Testis (tissue), 3 donors: ENCODE data around the gene RBMS2. TPM values are rescaled to one million over a fixed set of nuclear protein-coding genes. Genes with fewer than 3 reads are reported as not detected.
"Not testable (repeated sequence)": the region's sequence is repeated elsewhere in the genome, so short reads cannot be mapped to it uniquely, and the experiment has no call there.

Experiments
- DNase-seq: peaks from one replicate; pipeline ENCODE4 v3.0.0-alpha.2; 2019
- H3K27ac ChIP-seq, 2 donors: fragments of 200-600 bp; sonication (generic); one replicate each; pipeline ENCODE4 v1.5.1; 2019
- H3K27me3 ChIP-seq: fragments of 200-600 bp; sonication (generic); one replicate; pipeline ENCODE4 v1.5.1; 2019
- H3K36me3 ChIP-seq: fragments of 200-600 bp; sonication (generic); one replicate; pipeline ENCODE4 v1.5.1; 2017; ENCODE audit warnings: low read depth; ENCODE audit errors: missing control alignments
- H3K4me1 ChIP-seq: fragments of 200-600 bp; sonication (generic); one replicate; pipeline ENCODE4 v1.5.1; 2019
- H3K4me3 ChIP-seq, 2 donors: fragments of 200-600 bp; sonication (generic); one replicate each; pipeline ENCODE4 v1.5.1; 2017 to 2019
- H3K9me3 ChIP-seq: fragments of 200-600 bp; sonication (generic); one replicate; pipeline ENCODE4 v1.5.1; 2017
- CTCF ChIP-seq, 3 experiments: fragments of 450-650 bp in 2 of 3; fragments of 200-600 bp in 1 of 3; sonication (generic) in 1 of 3; IDR thresholded peaks; one replicate each; pipeline ENCODE4 v1.5.1; 2016 to 2019; ENCODE audit warnings: antibody characterized with exemption in 3 of 3, mild to moderate bottlenecking in 2 of 3, moderate library complexity in 1 of 3
- POLR2A ChIP-seq: fragments of 450-650 bp; IDR thresholded peaks from one replicate; pipeline ENCODE4 v1.6.1; 2017; ENCODE audit warnings: antibody characterized with exemption, mild to moderate bottlenecking, moderate library complexity
- WGBS, 2 donors: methylation state at CpG; one replicate each; pipeline ENCODE4 v1.1.5; 2018; 5-methylcytosine and 5-hydroxymethylcytosine counted together
- intact Hi-C: fragments of 100-400 bp; cut with DNase I; formaldehyde crosslinking; loops from one replicate; pipeline ENCODE4 v1.15.1; 2023; ENCODE audit warnings: low total_unique reads
- polyA plus RNA-seq: library from polyadenylated mRNA; stranded (reverse); fragments of 350-450 nt; fragmentation: Illumina TruSeq; extraction: RNeasy Lipid Tissue Mini Kit (QIAGEN cat#74804); gene quantifications from one replicate; pipeline ENCODE4 v1.2.3, GENCODE V29; 2014; ENCODE audit warnings: low read depth, low replicate concordance; ENCODE audit not compliant: insufficient read depth
- total RNA-seq, 2 donors: library from RNA; depleted of rRNA; stranded (reverse); fragments of >200 nt; gene quantifications; one replicate each; pipeline ENCODE4 v1.2.3, GENCODE V29; 2016

The RBMS2 gene
- total and polyA plus RNA-seq, 3 donors from 2014 or later: 12.8 to 15.8 (median 12.8) TPM

GRCh38 chr12:56499879-56500278 is 21.7 kb upstream of the RBMS2 start:
- intact Hi-C loops, DNase-seq: not testable (repeated sequence)
- WGBS, 2 donors: 61 to 68% methylated on average over 13 of the region's 13 CpGs

GRCh38 chr12:56510786-56511185 is 10.8 kb upstream of the RBMS2 start:
- Histone ChIP-seq H3K9me3 (no peaks in the 10 kb centered on the region), H3K27me3 (no peaks in the 10 kb centered on the region), H3K27ac (no peak overlapping the region), H3K36me3 (no peaks in the 10 kb centered on the region), H3K4me3 (no peak overlapping the region), H3K4me1 (no peaks in the 10 kb centered on the region)
- no peak for TF ChIP-seq CTCF (IDR thresholded peaks at IDR 0.05)
- TF ChIP-seq POLR2A: no peak
- intact Hi-C loops: no loop called here
- DNase-seq: no peak
- WGBS, 2 donors: 61 to 79% methylated on average over 16 of the region's 16 CpGs

More at GRCh38 chr12:56499879-56500278, 21.7 kb upstream of the RBMS2 start:
- H3K9me3 ChIP-seq, H3K27ac ChIP-seq, H3K4me1 ChIP-seq, H3K4me3 ChIP-seq, H3K36me3 ChIP-seq, H3K27me3 ChIP-seq: not testable (repeated sequence)

- H3K36me3 ChIP-seq, H3K9me3 ChIP-seq, intact Hi-C loops, H3K4me1 ChIP-seq, DNase-seq, H3K27me3 ChIP-seq, H3K4me3 ChIP-seq, H3K27ac ChIP-seq: not testable (repeated sequence)
- 59 to 69% methylated on average over 4 of the region's 4 CpGs for WGBS, 2 donors
Measured at GRCh38 chr12:56514014-56514318, 7.7 kb upstream of the RBMS2 start.

- peaks cover 11% of the 10 kb centered on the region for H3K4me1 ChIP-seq
- no peaks in the 10 kb centered on the region for H3K36me3 ChIP-seq
- H3K27me3 ChIP-seq: no peaks in the 10 kb centered on the region
- H3K27ac ChIP-seq: no peak overlapping the region
- TF ChIP-seq CTCF (IDR thresholded peaks at IDR 0.05) (no peak), POLR2A (no peak)
- no peaks in the 10 kb centered on the region for H3K9me3 ChIP-seq
- WGBS, 2 donors: 83 to 89% methylated on average over 2 of the region's 2 CpGs
- intact Hi-C loops: no loop called here
- no peak for DNase-seq
- no peak overlapping the region for H3K4me3 ChIP-seq
Measured at GRCh38 chr12:56517854-56518253, 3.8 kb upstream of the RBMS2 start.

- Histone ChIP-seq H3K9me3 (no peaks in the 10 kb centered on the region), H3K4me3 (no peak overlapping the region), H3K27ac (no peak overlapping the region), H3K27me3 (no peaks in the 10 kb centered on the region), H3K4me1 (peaks cover 14% of the 10 kb centered on the region), H3K36me3 (no peaks in the 10 kb centered on the region)
- no peak for DNase-seq
- intact Hi-C loops: no loop called here
- 80 to 84% methylated on average over 2 of the region's 2 CpGs for WGBS, 2 donors
- TF ChIP-seq POLR2A (no peak), CTCF (IDR thresholded peaks at IDR 0.05) (no peak)
Measured at GRCh38 chr12:56518570-56518969, 3.0 kb upstream of the RBMS2 start.

GRCh38 chr12:56520048-56520447 is 1.6 kb upstream of the RBMS2 start:
- WGBS, 2 donors: 65 to 70% methylated on average over 3 of the region's 3 CpGs
- DNase-seq: no peak
- no peak for TF ChIP-seq POLR2A
- TF ChIP-seq CTCF (IDR thresholded peaks at IDR 0.05): no peak
- no peaks in the 10 kb centered on the region for H3K27me3 ChIP-seq
- intact Hi-C loops: no loop called here
- peaks cover 14% of the 10 kb centered on the region for H3K4me1 ChIP-seq
- no peak overlapping the region for H3K4me3 ChIP-seq
- no peaks in the 10 kb centered on the region for H3K36me3 ChIP-seq
- no peaks in the 10 kb centered on the region for H3K9me3 ChIP-seq
- H3K27ac ChIP-seq: peak overlapping the region in 1 of 2 donors; percentile 88
